Measurements from ENCODE around the gene BCAN.

Gene BCAN

GRCh38 chr1:156677616-156678596 lies 36.0 kb downstream of the BCAN start:
- no peak for DNase-seq (ENCODE audit: low read depth)

- no peak for DNase-seq (ENCODE audit: low read depth)
Observed at GRCh38 chr1:156680056-156680455, 38.1 kb downstream of the BCAN start.

GRCh38 chr1:156681196-156681960 lies 39.5 kb downstream of the BCAN start:
- no peak for DNase-seq (ENCODE audit: low read depth)

- DNase-seq (ENCODE audit: low read depth), result no peak
Observed at GRCh38 chr1:156682166-156682890, 40.4 kb downstream of the BCAN start.

GRCh38 chr1:156684227-156684782 lies 42.4 kb downstream of the BCAN start:
- DNase-seq (ENCODE audit: low read depth), result no peak

- peak; percentile 61 for DNase-seq (ENCODE audit: low read depth)
Observed at GRCh38 chr1:156689035-156689952, 47.4 kb downstream of the BCAN start.

GRCh38 chr1:156689953-156690674 lies 48.2 kb downstream of the BCAN start:
- no peak for DNase-seq (ENCODE audit: low read depth)

- DNase-seq (ENCODE audit: low read depth), result no peak
Observed at GRCh38 chr1:156690675-156691036, 48.7 kb downstream of the BCAN start.

- no peak for DNase-seq (ENCODE audit: low read depth)
Observed at GRCh38 chr1:156691191-156691590, 49.3 kb downstream of the BCAN start.

GRCh38 chr1:156691665-156692440 lies 49.9 kb downstream of the BCAN start:
- DNase-seq (ENCODE audit: low read depth), result no peak

GRCh38 chr1:156692441-156692924 lies 50.6 kb downstream of the BCAN start:
- DNase-seq (ENCODE audit: low read depth), result no peak

- DNase-seq (ENCODE audit: low read depth), result no peak
Observed at GRCh38 chr1:156692925-156693847, 51.3 kb downstream of the BCAN start.

GRCh38 chr1:156693848-156694689 lies 52.2 kb downstream of the BCAN start:
- no peak for DNase-seq (ENCODE audit: low read depth)

GRCh38 chr1:156694690-156694962 lies 52.7 kb downstream of the BCAN start:
- no peak for DNase-seq (ENCODE audit: low read depth)

GRCh38 chr1:156696755-156697154 lies 54.8 kb downstream of the BCAN start:
- no peak for DNase-seq (ENCODE audit: low read depth)

- no peak for DNase-seq (ENCODE audit: low read depth)
Observed at GRCh38 chr1:156697481-156697880, 55.6 kb downstream of the BCAN start.

- no peak for DNase-seq (ENCODE audit: low read depth)
Observed at GRCh38 chr1:156698995-156699394, 57.1 kb downstream of the BCAN start.
